ENCODE measurements around the gene PSTK.

Gene PSTK

DNA sequence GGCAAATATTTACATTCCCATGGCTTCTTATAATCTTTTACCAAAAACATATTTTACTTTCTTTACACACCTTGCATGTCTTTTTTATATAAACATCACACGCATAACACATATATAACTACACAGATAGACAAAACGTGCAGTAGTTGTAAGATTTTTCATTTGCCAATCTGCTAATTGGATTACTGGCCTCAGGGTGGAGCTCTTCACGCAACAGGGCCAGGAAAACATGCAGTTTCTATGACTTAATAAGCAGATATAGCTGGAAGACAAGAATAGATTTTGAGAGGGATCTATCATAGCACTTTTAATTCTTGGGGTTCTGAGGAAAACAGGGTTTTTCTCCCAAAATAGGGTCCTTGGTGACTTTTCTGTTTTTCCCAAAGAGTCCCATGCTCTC is 41.3 kb downstream of the PSTK start:
- DNase-seq = no peak

DNA sequence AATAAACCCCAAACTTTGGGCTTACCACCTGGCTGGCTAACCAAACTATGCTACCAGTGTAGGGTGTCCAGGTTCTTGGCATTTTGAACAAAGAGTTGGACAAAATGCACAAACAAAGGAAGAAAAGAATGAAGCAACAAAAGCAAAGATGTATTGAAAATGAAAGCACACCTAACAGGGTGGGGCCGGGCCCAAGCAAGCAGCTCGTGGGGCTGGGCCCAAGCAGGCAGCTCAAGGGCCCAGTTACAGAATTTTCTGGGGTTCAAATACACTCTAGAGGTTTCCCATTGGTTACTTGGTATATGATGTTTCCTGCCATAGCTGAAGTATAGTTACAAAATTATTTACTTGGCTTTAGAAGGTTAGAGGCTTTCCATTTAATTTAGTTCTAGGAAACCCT is 44.3 kb downstream of the PSTK start:
- DNase-seq = no peak

DNA sequence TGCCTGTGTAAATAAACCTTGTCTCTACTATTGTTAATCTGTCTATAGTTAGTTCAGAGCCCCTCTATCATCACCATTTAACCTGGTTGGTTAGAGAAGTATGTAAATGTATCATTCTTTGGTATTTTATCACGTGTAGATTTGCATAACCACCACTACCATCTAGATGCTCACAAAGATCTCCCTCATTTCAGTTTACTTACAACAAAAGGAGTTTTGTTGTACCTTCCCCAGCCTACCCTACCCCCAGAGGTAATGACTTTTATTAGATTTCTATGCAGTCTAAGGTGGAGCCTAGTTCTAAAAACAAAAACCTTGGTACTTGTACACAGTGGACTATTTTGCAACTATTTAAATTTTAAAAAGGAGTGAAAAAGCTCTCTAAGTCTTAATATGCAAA is 46.1 kb downstream of the PSTK start:
- DNase-seq = no peak

DNA sequence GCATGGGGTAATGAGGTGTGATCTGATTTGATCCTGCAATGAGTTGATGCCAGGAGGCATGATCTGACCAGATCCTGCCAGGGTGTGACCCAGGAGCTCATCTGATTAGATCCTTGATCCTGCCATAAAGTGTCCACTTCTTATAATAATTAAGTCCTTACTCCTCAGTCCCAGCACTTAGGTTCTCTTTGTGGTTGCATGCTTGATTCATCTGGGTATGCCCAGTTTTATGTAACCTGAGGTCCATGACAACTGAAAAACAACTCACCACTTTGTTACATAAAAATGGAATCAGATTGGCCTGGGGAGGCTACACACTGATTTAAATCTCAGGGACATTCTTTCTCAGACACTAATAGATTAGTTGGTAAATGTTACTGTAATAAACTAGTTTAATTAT is 47.7 kb downstream of the PSTK start:
- no peak for DNase-seq

DNA sequence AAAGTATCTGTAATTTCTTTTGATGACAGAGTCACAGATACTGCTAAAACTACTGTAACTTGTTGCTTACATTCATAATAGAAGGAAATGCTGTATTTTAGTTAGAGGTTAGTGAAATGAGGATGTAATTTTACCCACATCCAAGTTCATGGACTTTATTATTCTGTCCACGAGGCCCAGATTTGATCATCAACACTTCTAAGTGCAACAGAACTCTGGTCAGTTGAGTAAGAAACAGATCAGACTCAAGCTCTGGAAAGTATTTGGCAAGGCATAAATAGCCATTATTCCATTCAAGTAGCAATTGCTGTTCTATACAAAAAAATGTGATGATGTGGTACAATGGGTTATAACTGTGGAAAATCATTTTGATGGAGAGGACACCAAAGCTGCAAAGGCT is 50.9 kb downstream of the PSTK start:
- no peak for DNase-seq

DNA sequence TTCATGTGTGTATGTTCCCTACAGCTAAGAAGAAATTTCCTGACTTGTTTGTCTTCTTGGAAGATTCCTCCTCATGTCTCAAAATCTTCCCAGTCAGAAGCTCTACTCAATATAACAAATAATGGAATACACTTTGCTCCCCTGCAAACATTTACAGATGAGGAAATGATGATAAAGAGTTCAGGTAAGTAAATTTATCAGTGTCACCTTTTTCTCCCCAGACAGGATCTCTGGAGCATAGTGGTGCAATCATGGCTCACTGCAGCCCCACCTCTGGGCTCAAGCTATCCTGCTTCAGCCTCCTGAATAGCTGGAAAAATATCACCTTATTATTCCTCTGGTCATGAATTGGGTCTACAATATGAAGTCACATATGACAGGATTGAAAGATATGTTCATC is 54.1 kb downstream of the PSTK start:
- no peak for DNase-seq

DNA sequence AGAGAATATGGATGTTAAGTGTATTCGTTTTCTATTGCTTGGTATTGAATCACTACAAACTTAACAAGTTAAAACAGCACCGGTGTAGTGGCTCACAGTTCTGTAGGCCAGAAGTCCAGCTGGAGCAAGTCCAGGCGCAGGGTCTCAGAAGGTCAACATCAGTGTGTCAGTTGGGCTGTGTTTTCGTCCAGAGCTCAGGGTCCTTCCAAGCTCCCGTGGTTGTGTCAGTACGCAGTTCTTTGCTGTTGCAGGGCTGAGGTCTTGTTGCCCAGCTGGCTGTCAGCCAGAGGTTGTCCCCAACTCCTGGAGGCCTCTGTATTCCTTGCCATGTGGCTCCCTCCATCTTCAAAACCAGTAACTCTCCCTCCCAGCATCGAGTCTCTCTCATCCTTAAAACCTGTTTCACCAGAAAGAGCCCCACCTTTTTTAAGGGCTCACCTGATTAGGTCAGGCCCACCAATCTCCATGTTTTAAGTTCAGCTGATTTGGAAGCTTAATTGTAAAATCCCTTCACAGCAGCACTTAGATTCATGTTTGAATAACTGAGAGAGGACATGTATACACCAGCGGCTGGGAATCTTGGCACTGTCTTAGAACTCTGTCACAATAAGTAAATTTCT is 55.4 kb downstream of the PSTK start:
- DNase-seq = no peak

DNA sequence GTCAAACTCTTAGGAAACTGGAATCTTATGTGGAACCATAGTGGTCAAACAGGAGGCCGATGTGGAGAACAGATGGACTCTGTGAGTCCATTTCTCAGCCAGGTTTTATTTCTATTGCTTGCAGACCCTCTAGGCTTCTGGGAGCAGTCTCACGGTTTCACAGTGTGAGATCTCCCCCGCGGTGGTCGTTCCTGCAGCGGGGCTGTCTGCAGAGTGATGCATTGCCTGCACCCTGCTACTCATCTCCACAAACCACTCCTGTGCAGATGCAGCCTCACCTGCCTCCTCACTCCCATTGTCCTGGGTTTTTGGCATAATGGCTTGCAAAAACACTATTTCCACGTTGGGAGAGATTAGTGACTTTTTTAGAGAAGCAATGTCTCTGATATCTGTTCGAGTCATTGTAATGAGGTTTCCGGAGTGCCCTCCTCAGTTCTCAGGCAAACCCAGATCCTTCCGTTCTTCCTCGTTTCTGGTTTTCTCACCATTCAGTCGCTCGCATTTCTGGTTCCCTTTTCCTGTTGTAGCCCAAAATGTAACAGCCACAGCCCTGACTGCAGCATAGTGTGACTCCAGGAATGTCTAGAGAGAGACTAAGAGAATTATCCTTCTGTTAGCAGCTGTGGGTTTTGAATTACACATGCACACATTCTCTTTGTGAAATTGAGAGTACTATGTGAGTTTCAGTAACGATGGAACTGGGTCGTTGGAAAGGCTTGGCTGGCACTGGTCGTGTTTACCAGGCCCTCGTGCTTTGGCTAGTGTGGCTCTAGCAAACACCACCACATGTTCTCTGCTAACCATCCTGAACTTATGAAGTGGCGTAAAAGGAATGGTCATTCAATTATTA is 58.8 kb downstream of the PSTK start:
- DNase-seq = no peak

DNA sequence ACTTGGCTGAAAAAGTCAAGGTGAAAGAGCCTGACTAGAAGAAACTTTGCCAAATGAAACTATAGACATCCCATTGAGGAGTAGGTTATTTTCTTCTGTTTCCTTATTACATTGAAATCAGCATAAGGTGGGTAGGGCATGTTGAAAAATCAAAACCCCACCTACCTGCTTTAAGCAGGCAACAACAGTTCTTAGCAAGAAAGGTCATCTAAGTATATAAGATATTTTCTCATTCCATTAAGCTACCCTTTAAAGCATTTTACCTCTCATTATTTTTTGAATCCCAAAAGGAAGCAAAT is 59.4 kb downstream of the PSTK start:
- DNase-seq = no peak
